SK-N-SH (cell line): ENCODE data around the gene NHP2. TPM values are rescaled to one million over a fixed set of nuclear protein-coding genes. Genes with fewer than 3 reads are reported as not detected.
"Not testable (repeated sequence)": the region's sequence is repeated elsewhere in the genome, so short reads cannot be mapped to it uniquely, and the experiment has no call there.

Experiments used
- CTCF ChIA-PET: fragments of 300-600, 350-600 bp; formaldehyde crosslinking; extraction: SDS; loops from one replicate; lab custom pipeline; 2021; lab: Yijun Ruan, JAX
- POLR2A ChIA-PET: fragments of 350-600 bp; sonication (Branson Sonifier 250); formaldehyde crosslinking; extraction: SDS; loops from one replicate; lab custom pipeline; 2020; ENCODE audit warnings: antibody characterized with exemption, inconsistent platforms; lab: Yijun Ruan, JAX
- DNase-seq: peaks from one replicate; pipeline ENCODE4 v3.0.0; 2012
- H2AFZ ChIP-seq: fragments of 200-600 bp; sonication (generic); 2 replicates; pipeline ENCODE4 v1.8.1; 2016; ENCODE audit warnings: antibody characterized with exemption, mild to moderate bottlenecking, low read depth
- H3F3A ChIP-seq: fragments of 200-600 bp; sonication (generic); replicated peaks from 2 replicates; pipeline ENCODE3; 2016; ENCODE audit warnings: antibody characterized with exemption, mild to moderate bottlenecking; ENCODE audit not compliant: insufficient read depth
- H3K27ac ChIP-seq, 2 experiments: fragments of 200-500 bp in 1 of 2; fragments of 200-600 bp in 1 of 2; sonication (Bioruptor generic) in 1 of 2; sonication (generic), shearing (Covaris generic) in 1 of 2; 2 replicates each; pipeline versions ENCODE4 v1.5.1 to v1.6.1; 2014 to 2016; ENCODE audit warnings: low read depth in 2 of 2, inconsistent platforms in 1 of 2, low read length in 1 of 2, mild to moderate bottlenecking in 1 of 2, mixed read lengths in 1 of 2
- H3K27me3 ChIP-seq: fragments of 200-600 bp; sonication (generic), shearing (Covaris generic); 2 replicates; pipeline ENCODE4 v1.6.1; 2016; ENCODE audit warnings: mixed run types; ENCODE audit not compliant: insufficient read depth
- H3K36me3 ChIP-seq, 2 experiments: fragments of 200-500 bp in 1 of 2; fragments of 200-600 bp in 1 of 2; sonication (Bioruptor generic) in 1 of 2; sonication (generic) in 1 of 2; replicated peaks in 1 of 2; 2 replicates each; pipeline versions ENCODE3 to v1.5.1; 2014 to 2016; ENCODE audit warnings: low read length in 1 of 2, mild to moderate bottlenecking in 1 of 2; ENCODE audit not compliant: insufficient read depth in 2 of 2, control insufficient read depth in 1 of 2
- H3K4me1 ChIP-seq, 2 experiments: fragments of 200-500 bp in 1 of 2; fragments of 200-600 bp in 1 of 2; sonication (Bioruptor generic) in 1 of 2; sonication (generic), shearing (Covaris generic) in 1 of 2; 2 replicates each; pipeline versions ENCODE4 v1.5.1 to v1.6.1; 2014 to 2016; ENCODE audit warnings: low read depth in 1 of 2, low read length in 1 of 2, mixed run types in 1 of 2; ENCODE audit not compliant: insufficient read depth in 2 of 2, control insufficient read depth in 1 of 2
- H3K4me2 ChIP-seq: fragments of 200-600 bp; sonication (generic), shearing (Covaris generic); 2 replicates; pipeline ENCODE4 v1.6.1; 2017; ENCODE audit warnings: mixed run types
- H3K4me3 ChIP-seq, 2 experiments: fragments of 200-500 bp in 1 of 2; fragments of 200-600 bp in 1 of 2; sonication (Bioruptor generic) in 1 of 2; sonication (generic), shearing (Covaris generic) in 1 of 2; 2 replicates each; pipeline versions ENCODE4 v1.5.1 to v1.8.1; 2014 to 2016; ENCODE audit warnings: low read depth in 2 of 2, inconsistent platforms in 1 of 2, low read length in 1 of 2, mild to moderate bottlenecking in 1 of 2, mixed read lengths in 1 of 2, moderate library complexity in 1 of 2
- H3K79me2 ChIP-seq: fragments of 200-600 bp; sonication (generic); 2 replicates; pipeline ENCODE4 v1.8.1; 2017; ENCODE audit warnings: mild to moderate bottlenecking; ENCODE audit not compliant: insufficient read depth
- H3K9ac ChIP-seq: fragments of 200-600 bp; sonication (generic); 2 replicates; pipeline ENCODE4 v1.6.1; 2017; ENCODE audit warnings: mixed run types
- H3K9me2 ChIP-seq: fragments of 200-600 bp; sonication (generic); 2 replicates; pipeline ENCODE4 v1.6.1; 2017; ENCODE audit warnings: mixed run types
- H3K9me3 ChIP-seq: fragments of 200-600 bp; sonication (generic); 2 replicates; pipeline ENCODE4 v1.6.1; 2017; ENCODE audit warnings: mixed run types, mild to moderate bottlenecking, moderate library complexity
- H4K20me1 ChIP-seq: fragments of 200-600 bp; sonication (generic); 2 replicates; pipeline ENCODE4 v1.6.1; 2017; ENCODE audit warnings: mild to moderate bottlenecking, mixed run types; ENCODE audit not compliant: insufficient read depth
- EP300 ChIP-seq, 2 experiments: IDR thresholded peaks; 2 replicates each; pipeline versions ENCODE4 v1.4.0 to v1.6.1; 2012; ENCODE audit warnings: borderline replicate concordance in 1 of 2, low read depth in 1 of 2, low read length in 1 of 2
- GABPA ChIP-seq: IDR thresholded peaks from 2 replicates; pipeline ENCODE4 v1.4.0; 2012; ENCODE audit warnings: low read depth, mild to moderate bottlenecking
- PBX3 ChIP-seq: IDR thresholded peaks from 2 replicates; pipeline ENCODE4; 2012
- POLR2AphosphoS5 ChIP-seq: IDR thresholded peaks from 2 replicates; pipeline ENCODE4 v1.6.1; 2012; ENCODE audit warnings: low read depth, low read length
- RXRA ChIP-seq: IDR thresholded peaks from 2 replicates; pipeline ENCODE4 v1.4.0; 2012; ENCODE audit warnings: low read depth, mild to moderate bottlenecking, borderline replicate concordance
- SIN3A ChIP-seq: IDR thresholded peaks from 2 replicates; pipeline ENCODE4 v1.6.1; 2012; ENCODE audit warnings: low read depth, mild to moderate bottlenecking, low read length, moderate library complexity, borderline replicate concordance
- TAF1 ChIP-seq: IDR thresholded peaks from 2 replicates; pipeline ENCODE4 v1.6.1; 2012; ENCODE audit warnings: low read depth, mild to moderate bottlenecking, low read length, moderate library complexity, borderline replicate concordance
- TEAD4 ChIP-seq: IDR thresholded peaks from 2 replicates; pipeline ENCODE4 v1.4.0; 2012; ENCODE audit warnings: mild to moderate bottlenecking, borderline replicate concordance; ENCODE audit not compliant: insufficient read depth
- WGBS: methylation state at CpG from one replicate; pipeline ENCODE4 v1.1.6; 2017; ENCODE audit warnings: low lambda C conversion rate; 5-methylcytosine and 5-hydroxymethylcytosine counted together
- polyA plus RNA-seq, 3 experiments: library from polyadenylated mRNA; depleted of rRNA; stranded (reverse); fragments of >200 nt; gene quantifications; 2 replicates each; pipeline ENCODE4 v1.2.3, GENCODE V29; 2012
- TF ChIP-seq, protein P1 (sequence below): fragments of 200-600 bp; sonication (generic); IDR thresholded peaks from 2 replicates; pipeline ENCODE4 v1.6.1; 2017; ENCODE audit warnings: antibody characterized with exemption, mild to moderate bottlenecking, moderate library complexity
- TF ChIP-seq, protein P2 (sequence below): IDR thresholded peaks from 2 replicates; pipeline ENCODE4 v1.4.0; 2012; ENCODE audit warnings: low read depth

Gene NHP2
- polyA plus RNA-seq, 1 of the 3 experiments (the other 2 are of a cell fraction), result 455 TPM

DNA sequence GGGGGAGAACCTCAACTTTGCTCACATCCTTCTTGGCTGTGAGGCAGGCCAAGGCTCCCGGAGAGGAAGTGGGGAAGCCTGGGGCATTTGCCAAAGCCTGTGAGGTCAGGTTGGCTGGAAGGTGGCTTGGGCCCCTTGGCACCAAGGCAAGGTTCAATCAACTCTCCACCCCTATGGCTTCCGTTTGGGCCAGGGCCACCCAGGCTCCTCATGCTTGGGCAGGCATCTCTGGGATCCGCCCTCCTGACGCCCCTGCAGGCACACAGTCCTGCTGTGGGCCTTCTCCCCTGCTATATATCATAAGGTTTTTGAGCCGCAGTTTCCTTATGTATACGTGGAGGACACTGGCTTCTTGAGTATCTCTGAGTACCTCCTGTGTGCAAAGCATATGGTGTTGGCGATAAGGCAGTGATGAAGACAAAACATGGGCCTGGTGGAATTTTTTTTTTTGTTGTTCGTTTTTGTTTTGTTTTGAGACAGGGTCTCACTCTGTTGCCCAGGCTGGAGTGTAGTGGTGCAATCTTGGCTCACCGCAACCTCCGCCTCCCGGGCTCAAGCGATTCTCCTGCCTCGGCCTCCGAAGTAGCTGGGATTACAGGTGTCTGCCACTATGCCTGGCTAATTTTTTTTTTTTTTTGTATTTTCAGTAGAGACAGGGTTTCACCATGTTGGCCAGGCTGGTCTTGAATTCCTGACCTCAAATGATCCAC is 26.2 kb downstream of the NHP2 start:
- peaks cover 15% of the 10 kb centered on the region for H3K79me2 ChIP-seq
- CTCF ChIA-PET, result interaction anchor here (1.6 kb wide), 1 partner anchor 28 kb away, joined by 3 read pairs; no protein-coding TSS in a partner anchor
- H3K4me3 ChIP-seq, H3K27me3 ChIP-seq, H3K36me3 ChIP-seq, DNase-seq, H3K27ac ChIP-seq, H3K9me2 ChIP-seq, H3K4me2 ChIP-seq, H3K9me3 ChIP-seq, POLR2A ChIA-PET, H2AFZ ChIP-seq, H3F3A ChIP-seq, H3K9ac ChIP-seq, H4K20me1 ChIP-seq: not testable (repeated sequence)
- 77% methylated on average over 14 of the region's 14 CpGs for WGBS
- H3K4me1 ChIP-seq, result peaks cover 0 to 20% of the 10 kb centered on the region in 2 experiments; a peak in 1 of 4 replicates

- Histone ChIP-seq H2AFZ (no peak overlapping the region), H3K4me1 (peaks cover 0 to 24% of the 10 kb centered on the region in 2 experiments; a peak in 1 of 4 replicates), H4K20me1 (no peaks in the 10 kb centered on the region), H3K9me2 (no peaks in the 10 kb centered on the region), H3K79me2 (peaks cover 6% of the 10 kb centered on the region), H3K9ac (no peak overlapping the region), H3F3A (peaks cover 4% of the 10 kb centered on the region), H3K27ac (no peak overlapping the region), H3K36me3 (no peaks in the 10 kb centered on the region), H3K4me3 (no peak overlapping the region), H3K4me2 (no peak overlapping the region), H3K27me3 (no peaks in the 10 kb centered on the region), H3K9me3 (no peaks in the 10 kb centered on the region)
- no peak for TF ChIP-seq POLR2AphosphoS5
- TF ChIP-seq GABPA, result no peak
- DNase-seq, result no peak
- CTCF ChIA-PET, result interaction anchor here (1.6 to 9.4 kb wide), 2 partner anchors 28 to 49 kb away, joined by 3 to 116 read pairs; no protein-coding TSS in a partner anchor
- WGBS, result 93% methylated on average over 3 of the region's 3 CpGs
- POLR2A ChIA-PET, result no interaction called here
These were observed 27.1 kb downstream of the NHP2 start for GRCh38 chr5:178126556-178126955.

DNA sequence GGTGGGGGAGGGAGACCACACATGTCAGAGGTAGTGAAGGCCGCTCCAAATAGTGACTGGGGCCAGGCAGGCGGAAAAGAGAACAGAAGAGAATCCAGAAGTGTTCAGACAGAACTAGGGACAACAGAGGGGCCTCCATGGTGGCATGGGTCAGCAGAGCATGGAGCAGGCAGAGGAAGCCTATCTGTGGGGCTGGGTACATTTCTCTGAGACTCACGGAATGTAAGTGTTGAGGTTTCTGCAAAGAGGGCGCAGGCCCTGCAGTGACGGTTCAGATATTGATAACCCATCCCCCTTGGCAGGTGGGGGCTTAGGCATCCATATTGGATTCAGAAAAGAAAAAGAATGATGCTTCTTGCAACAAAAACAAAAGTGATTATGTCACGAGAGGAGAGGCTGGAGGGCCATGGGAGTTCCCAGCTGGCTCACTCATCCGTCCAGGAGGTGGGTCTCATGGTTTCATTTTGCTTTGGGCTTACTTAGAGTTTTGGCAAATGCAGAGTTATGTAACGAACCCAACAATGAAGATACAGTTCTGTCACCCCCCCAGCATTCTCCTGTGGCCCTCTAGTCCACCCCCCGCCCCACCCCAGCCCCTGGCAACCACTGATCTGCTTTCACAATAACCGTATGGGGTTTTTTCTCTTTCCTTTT is 28.3 kb downstream of the NHP2 start:
- Histone ChIP-seq H2AFZ (no peak overlapping the region), H3K9ac (no peak overlapping the region), H3K9me2 (no peaks in the 10 kb centered on the region), H3K4me1 (peaks cover 0 to 29% of the 10 kb centered on the region in 2 experiments; a peak in 1 of 4 replicates), H3K79me2 (no peaks in the 10 kb centered on the region), H3F3A (peaks cover 4% of the 10 kb centered on the region), H4K20me1 (no peaks in the 10 kb centered on the region), H3K9me3 (no peaks in the 10 kb centered on the region), H3K27ac (no peak overlapping the region), H3K27me3 (no peaks in the 10 kb centered on the region)
- POLR2A ChIA-PET, result no interaction called here
- TF ChIP-seq TEAD4 (no peak), EP300 (IDR thresholded peaks at IDR 0.05; ENCODE audit: borderline replicate concordance in 1 of 2, low read depth in 1 of 2, low read length in 1 of 2) (no peak), TAF1 (no peak), SIN3A (no peak), PBX3 (no peak), RXRA (no peak)
- TF ChIP-seq, protein P1, sequence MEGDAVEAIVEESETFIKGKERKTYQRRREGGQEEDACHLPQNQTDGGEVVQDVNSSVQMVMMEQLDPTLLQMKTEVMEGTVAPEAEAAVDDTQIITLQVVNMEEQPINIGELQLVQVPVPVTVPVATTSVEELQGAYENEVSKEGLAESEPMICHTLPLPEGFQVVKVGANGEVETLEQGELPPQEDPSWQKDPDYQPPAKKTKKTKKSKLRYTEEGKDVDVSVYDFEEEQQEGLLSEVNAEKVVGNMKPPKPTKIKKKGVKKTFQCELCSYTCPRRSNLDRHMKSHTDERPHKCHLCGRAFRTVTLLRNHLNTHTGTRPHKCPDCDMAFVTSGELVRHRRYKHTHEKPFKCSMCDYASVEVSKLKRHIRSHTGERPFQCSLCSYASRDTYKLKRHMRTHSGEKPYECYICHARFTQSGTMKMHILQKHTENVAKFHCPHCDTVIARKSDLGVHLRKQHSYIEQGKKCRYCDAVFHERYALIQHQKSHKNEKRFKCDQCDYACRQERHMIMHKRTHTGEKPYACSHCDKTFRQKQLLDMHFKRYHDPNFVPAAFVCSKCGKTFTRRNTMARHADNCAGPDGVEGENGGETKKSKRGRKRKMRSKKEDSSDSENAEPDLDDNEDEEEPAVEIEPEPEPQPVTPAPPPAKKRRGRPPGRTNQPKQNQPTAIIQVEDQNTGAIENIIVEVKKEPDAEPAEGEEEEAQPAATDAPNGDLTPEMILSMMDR, result no peak
- TF ChIP-seq, protein P2, sequence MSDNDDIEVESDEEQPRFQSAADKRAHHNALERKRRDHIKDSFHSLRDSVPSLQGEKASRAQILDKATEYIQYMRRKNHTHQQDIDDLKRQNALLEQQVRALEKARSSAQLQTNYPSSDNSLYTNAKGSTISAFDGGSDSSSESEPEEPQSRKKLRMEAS, result no peak
- TF ChIP-seq, all 33 proteins: peak for 0
- CTCF ChIA-PET, result interaction anchor here (9.4 kb wide), 1 partner anchor 48 kb away, joined by 116 read pairs; no protein-coding TSS in a partner anchor
- 81% methylated on average over 10 of the region's 10 CpGs for WGBS
- no peak overlapping the region for H3K4me2 ChIP-seq
- no peak for DNase-seq
- H3K36me3 ChIP-seq, result no peaks in the 10 kb centered on the region
- no peak overlapping the region for H3K4me3 ChIP-seq
